Activated T-cell treated with anti-CD3 and anti-CD28 coated beads, Interleukin-2, amount 50 U/mL, for 4 hours (primary cell): ENCODE measurements around the gene NOTUM. TPM values are rescaled to one million over a fixed set of nuclear protein-coding genes. Genes with fewer than 3 reads are reported as not detected.

Experiments
- ATAC-seq, 2 donors: fragments of 200-7000 bp; cut with Tn5 transposase; one replicate each; pipeline ENCODE4 v1.10.0; 2021
- DNase-seq: peaks from one replicate; pipeline ENCODE4 v3.0.0-alpha.2; 2020
- H3K27me3 Mint-ChIP-seq: one replicate; pipeline ENCODE4 v1.8.0; 2021; ENCODE audit warnings: low read depth, mixed read lengths
- H3K36me3 Mint-ChIP-seq: one replicate; pipeline ENCODE4 v1.8.0; 2022; ENCODE audit warnings: mixed read lengths; ENCODE audit not compliant: insufficient read depth
- H3K4me1 Mint-ChIP-seq: one replicate; pipeline ENCODE4 v1.8.0; 2021; ENCODE audit warnings: low read depth, mixed read lengths
- H3K4me3 Mint-ChIP-seq: one replicate; pipeline ENCODE4 v1.8.0; 2021; ENCODE audit warnings: mild to moderate bottlenecking, moderate library complexity, mixed read lengths
- H3K9me3 Mint-ChIP-seq: one replicate; pipeline ENCODE4 v1.8.0; 2021; ENCODE audit warnings: mixed read lengths
- total RNA-seq, 3 donors: library from RNA; stranded (reverse); gene quantifications; one replicate each; pipeline ENCODE4 v1.2.1, GENCODE V29; 2021

NOTUM gene
- total RNA-seq, 3 donors from 2014 or later: 0.40 to 0.56 (median 0.41) TPM

DNA sequence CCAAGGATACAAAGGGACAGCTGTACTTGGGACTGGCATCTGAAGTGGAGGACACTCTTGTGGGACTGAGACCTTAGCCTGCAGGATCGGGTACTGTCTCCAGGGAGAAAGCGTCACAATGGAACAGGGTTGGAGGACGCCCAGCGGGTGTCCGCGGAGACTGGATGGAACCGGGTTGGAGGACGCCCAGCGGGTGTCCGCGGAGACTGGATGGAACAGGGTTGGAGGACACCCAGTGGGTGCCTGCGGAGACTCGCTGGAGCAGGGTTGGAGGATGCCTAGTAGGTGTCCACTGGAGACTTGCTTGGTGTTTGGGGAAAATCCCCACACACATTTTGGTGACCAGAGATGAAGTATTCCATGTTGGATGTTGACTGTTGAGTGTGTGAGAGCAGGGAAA lies 13.8 kb downstream of the NOTUM start, which contains the start of gene MYADML2:
Gene MYADML2 (minus strand): TSS at position 45 of the 400 bp plus-strand sequence. CDS start 5,492 bp downstream, outside the sequence.
- H3K9me3 Mint-ChIP-seq: no peaks in the 10 kb centered on the region
- H3K27me3 Mint-ChIP-seq: no peaks in the 10 kb centered on the region
- DNase-seq (no peak), ATAC-seq (no peak)
- no peaks in the 10 kb centered on the region for H3K36me3 Mint-ChIP-seq
- no peaks in the 10 kb centered on the region for H3K4me1 Mint-ChIP-seq
- H3K4me3 Mint-ChIP-seq: no peak within 1 kb of the TSS

DNA sequence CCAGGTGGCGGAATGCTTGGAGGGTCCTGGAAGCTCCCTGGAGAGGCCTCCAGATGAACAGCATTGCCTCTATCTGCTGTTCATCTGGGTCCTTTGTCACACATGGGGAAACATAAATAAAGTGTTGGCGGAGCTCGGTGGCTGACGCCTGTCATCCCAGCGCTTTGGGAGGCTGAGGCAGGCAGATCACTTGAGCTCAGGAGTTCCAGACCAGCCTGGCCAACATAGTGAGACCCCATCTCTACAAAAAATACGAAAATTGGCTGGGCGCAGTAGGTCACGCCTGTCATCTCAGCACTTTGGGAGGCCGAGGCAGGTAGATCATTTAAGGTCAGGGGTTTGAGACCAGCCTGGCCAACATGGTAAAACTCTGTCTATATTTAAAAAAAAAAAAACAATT lies 16.1 kb downstream of the NOTUM start:
- no peaks in the 10 kb centered on the region for H3K36me3 Mint-ChIP-seq
- H3K4me3 Mint-ChIP-seq: no peak overlapping the region
- DNase-seq (no peak), ATAC-seq (no peak)
- no peaks in the 10 kb centered on the region for H3K4me1 Mint-ChIP-seq
- H3K27me3 Mint-ChIP-seq: peaks cover 2% of the 10 kb centered on the region
- no peaks in the 10 kb centered on the region for H3K9me3 Mint-ChIP-seq

DNA sequence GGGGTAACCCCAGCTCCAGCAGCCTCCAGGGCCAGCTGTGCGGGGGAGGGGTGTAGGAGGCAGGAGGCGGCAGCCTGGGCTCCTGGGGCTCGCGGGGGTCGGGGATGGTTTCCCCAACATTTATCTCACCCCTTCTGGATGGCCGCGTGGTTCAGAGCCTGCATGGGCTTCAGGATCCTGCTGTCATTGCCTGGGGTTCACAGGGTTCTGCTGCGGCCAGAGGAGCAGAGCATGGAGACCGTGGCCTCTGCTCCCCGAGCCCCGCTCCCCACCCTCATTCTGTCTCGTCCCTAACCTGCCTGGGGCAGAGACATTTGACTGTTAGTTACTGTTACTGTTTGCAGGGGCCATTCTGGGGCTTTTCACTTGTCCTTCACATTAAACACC lies 18.8 kb downstream of the NOTUM start:
- Mint-ChIP-seq H3K9me3 (no peaks in the 10 kb centered on the region), H3K4me3 (no peak overlapping the region), H3K27me3 (peaks cover 2% of the 10 kb centered on the region), H3K36me3 (no peaks in the 10 kb centered on the region), H3K4me1 (peaks cover 5% of the 10 kb centered on the region)
- DNase-seq (no peak), ATAC-seq (no peak)

DNA sequence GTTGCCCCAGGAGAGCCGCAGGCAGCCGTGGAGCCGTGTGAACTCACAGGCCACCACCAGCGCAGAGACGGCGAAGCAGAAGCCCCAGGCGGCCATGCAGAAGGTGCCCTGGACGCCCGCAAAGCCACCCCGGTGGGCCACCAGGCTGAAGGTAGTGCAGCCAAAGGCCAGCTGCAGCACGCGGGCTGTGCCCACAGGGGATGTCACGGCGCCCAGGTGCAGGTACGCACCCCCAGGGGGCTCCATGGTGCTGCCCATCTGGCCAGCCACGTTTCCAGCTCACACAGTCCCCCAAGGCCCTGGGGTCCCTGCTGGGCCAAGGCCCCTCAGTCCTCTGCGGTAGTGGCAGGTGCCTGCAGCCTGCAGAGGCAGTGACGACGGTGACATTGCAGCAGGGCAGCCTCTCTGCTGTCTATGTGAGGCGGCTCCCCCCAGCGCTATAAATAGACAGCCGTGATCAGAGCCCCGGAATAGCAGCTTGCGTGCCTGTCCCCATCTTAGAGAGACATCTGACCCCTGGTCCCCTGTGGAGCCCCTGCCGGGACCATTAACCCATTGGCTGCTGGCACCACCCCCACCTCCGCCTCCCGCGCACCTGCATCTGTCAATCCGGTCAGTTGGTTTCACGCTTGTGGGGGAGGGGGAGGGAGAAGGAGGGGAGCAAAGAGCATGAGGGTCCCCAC lies 19.4 kb downstream of the NOTUM start:
- DNase-seq: peak; percentile 3
- no peak for ATAC-seq
- Mint-ChIP-seq H3K4me1 (peaks cover 6% of the 10 kb centered on the region), H3K36me3 (no peaks in the 10 kb centered on the region), H3K27me3 (peaks cover 2% of the 10 kb centered on the region), H3K9me3 (no peaks in the 10 kb centered on the region), H3K4me3 (no peak overlapping the region)

DNA sequence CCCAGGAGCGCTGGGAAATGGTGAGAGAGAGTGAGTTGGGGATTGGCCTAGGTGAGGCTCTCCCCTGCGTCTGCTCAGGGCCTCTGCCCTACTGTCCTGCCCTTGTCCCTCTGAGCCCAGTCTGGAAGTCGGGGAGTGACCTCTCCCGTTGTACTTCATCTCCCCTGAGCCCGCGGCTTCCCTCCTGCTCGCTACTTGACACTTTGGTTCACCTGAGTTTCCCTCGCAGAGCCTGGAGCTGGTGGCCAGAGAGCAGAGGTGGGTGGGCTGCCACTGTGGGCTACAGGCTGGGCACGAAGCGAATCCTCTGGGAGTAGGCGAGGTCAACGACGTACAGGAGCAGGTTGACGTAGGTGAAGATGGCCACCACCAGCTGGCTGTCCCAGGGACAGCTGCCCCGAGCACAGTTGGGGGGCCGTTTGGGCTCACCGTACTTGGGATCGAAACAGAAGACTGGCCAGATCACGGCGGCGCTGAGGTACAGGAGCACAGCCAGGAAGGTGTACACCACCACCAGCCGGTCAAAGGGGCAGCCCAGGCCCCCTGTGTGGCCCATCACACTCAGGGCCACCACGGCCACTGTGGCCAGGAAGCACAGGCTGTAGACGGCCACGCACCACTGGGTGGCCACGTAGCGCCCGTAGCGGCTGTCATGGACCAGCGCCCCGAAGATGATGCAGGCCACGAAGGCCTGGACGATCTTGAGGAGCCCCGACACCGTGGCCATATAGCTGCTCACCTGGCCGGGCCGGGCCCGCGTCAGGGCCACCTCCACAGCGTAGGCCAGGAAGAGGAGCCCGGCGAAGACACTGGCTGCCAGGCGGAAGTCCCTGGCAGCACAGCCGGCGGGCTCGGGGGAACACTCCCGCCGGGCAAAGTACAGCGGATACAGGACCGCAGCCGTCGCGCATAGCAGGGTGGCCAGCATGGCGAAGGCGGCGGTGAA lies 20.2 kb downstream of the NOTUM start:
- H3K27me3 Mint-ChIP-seq: peaks cover 2% of the 10 kb centered on the region
- DNase-seq: no peak
- peaks cover 3% of the 10 kb centered on the region for H3K36me3 Mint-ChIP-seq
- no peaks in the 10 kb centered on the region for H3K9me3 Mint-ChIP-seq
- peaks cover 9% of the 10 kb centered on the region for H3K4me1 Mint-ChIP-seq
- H3K4me3 Mint-ChIP-seq: no peak overlapping the region
- no peak for ATAC-seq

DNA sequence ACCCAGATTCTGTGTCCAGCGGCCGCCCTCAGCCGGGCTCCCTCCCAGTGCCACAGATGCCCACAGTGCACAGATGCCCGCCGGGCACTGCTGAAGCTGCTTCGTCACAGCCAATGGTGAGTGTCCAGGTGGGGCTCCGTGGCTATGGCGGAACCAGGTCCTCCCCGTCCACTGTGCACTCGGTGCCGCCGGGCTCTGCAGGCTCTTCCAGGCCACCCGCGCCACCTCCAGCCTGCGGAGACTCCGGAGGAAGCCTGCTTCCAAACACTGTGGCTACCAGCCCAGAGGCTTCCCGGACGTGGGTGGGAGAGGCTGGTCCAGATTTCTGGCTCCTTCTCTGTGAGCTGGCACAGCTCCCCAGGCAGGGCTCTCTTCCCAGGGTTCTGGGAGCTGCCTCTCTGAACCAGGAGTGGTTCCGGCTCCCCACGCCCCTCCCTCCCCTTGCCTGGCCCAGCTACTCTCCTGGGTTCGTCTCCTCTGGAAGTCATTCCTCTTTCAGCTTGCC lies 21.1 kb downstream of the NOTUM start:
- Mint-ChIP-seq H3K27me3 (peaks cover 2% of the 10 kb centered on the region), H3K9me3 (no peaks in the 10 kb centered on the region), H3K4me1 (peaks cover 10% of the 10 kb centered on the region), H3K4me3 (no peak overlapping the region), H3K36me3 (peaks cover 7% of the 10 kb centered on the region)
- DNase-seq (no peak), ATAC-seq (no peak)

DNA sequence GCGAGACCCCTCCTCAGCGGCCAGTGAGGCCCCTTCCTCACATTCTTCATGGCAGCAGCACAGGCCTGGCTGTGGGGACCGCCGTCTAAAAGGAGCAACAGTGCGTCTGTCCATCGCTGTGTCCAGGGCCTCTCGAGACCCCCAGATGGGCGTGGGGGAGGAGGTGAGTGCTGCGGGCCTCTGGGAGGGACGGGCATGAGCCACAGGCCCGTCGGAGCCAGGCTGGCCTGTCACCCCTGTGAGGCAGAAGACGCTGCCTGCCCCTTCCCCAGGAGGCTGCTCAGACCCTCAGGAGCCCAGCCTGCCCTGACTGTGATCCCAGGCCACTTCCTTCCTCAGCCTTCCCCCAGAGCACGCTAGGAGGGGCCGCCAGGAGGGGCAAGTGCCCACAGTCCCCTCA lies 21.8 kb downstream of the NOTUM start:
- peaks cover 9% of the 10 kb centered on the region for H3K36me3 Mint-ChIP-seq
- DNase-seq: no peak
- no peak overlapping the region for H3K4me3 Mint-ChIP-seq
- H3K4me1 Mint-ChIP-seq: peaks cover 10% of the 10 kb centered on the region
- peaks cover 2% of the 10 kb centered on the region for H3K27me3 Mint-ChIP-seq
- no peaks in the 10 kb centered on the region for H3K9me3 Mint-ChIP-seq
- no peak for ATAC-seq

DNA sequence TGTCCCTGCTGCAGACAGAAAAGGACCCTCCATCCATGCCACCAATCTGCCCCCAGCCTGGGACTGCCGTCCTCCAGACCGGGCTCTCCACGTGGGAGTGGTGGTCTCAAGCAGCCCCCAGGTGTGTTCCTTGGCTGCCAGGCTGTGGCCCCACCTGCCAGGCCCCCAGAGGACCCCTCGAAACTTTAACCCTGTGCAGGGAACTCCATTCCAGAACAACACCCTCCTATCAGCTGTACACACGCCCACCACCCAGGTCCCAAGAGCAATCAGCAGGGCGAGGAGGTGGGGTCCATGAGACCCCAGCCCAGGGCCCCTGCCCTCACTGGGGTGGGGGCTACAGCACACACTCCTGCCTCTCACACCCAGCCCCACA lies 25.3 kb downstream of the NOTUM start:
- H3K27me3 Mint-ChIP-seq: peaks cover 11% of the 10 kb centered on the region
- H3K9me3 Mint-ChIP-seq: no peaks in the 10 kb centered on the region
- peaks cover 14% of the 10 kb centered on the region for H3K36me3 Mint-ChIP-seq
- DNase-seq (no peak), ATAC-seq (no peak)
- peaks cover 10% of the 10 kb centered on the region for H3K4me1 Mint-ChIP-seq
- H3K4me3 Mint-ChIP-seq: peak overlapping the region; percentile 87

DNA sequence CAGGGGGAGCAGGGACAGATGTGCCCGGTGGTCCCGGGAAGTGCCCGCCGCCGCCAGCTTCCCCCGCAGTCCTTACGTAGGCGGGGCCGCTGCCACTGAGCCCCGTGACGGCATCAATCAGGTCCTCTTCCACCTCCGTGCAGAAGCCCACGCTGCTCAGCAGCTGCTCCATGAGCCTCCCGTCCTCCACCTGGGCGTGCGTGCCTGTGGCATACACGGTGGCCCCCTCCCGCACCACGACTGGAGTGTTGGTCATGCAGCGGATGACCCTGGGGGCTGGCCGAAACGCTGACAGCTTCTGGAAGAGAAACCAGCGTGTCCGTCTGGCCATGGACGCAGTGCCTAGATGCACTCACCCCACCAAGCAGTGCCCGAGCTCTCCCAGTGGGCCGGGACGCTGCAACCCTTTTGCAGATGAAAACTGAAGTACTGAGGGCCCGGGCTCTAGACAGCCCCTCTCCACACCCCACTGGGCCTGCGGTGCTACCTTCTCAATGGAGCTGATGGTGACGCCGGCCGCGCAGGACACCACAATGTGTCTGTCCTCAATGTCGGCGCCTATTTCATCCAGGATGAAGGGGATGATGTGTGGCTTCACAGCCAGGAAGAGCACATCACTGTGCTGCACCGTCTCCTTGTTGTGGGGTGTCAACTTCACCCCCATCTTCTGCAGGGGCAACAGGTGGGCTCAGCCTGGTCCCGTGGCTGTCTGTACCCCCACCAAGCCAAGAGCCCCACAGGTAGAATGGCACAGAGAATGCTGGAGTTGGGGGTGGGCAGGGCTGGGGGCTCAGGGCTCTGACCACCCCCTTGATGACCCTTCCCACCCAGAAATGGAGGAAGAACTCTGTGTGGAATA lies 25.9 kb downstream of the NOTUM start:
- H3K9me3 Mint-ChIP-seq: no peaks in the 10 kb centered on the region

DNA sequence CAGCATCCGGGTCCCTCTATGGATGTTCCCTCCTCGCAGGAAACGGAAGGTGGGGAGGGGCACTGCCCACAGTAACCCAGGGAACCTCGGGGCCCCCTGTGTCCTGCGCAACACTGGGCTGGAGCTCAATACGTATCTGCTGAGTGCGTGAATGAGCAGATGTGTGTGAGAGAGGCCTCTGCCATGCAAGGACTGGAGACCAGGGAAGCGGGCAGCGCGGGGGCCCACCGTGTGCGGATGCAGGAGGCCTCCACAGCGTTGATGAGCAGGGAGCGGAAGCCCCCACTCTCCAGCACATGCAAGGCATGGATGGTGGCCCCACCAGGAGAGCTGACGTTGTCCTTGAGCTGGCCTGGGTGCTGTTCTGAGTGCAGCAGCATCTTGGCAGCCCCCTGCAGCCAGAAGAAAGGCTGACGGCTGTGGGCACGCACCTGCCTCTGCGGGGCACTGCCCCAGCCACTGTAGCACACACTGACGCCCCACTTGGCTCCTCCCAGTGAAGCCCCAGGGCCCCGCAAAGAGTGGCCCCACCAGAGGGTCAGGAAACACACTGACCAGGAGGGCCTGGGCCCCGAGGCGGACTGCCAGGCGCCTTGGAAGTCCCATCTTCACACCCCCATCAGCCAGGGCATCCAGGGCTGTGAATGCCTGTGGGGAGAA lies 26.8 kb downstream of the NOTUM start:
- DNase-seq (no peak), ATAC-seq (no peak)
- H3K9me3 Mint-ChIP-seq: no peaks in the 10 kb centered on the region
- peaks cover 15% of the 10 kb centered on the region for H3K27me3 Mint-ChIP-seq
- peaks cover 14% of the 10 kb centered on the region for H3K36me3 Mint-ChIP-seq
- H3K4me3 Mint-ChIP-seq: no peak overlapping the region
- H3K4me1 Mint-ChIP-seq: peaks cover 10% of the 10 kb centered on the region

More for the DNA sequence above, 25.9 kb downstream of the NOTUM start:
- DNase-seq: no peak
- no peak for ATAC-seq
- H3K36me3 Mint-ChIP-seq: peaks cover 14% of the 10 kb centered on the region
- peaks cover 9% of the 10 kb centered on the region for H3K27me3 Mint-ChIP-seq
- peak overlapping the region; percentile 87 for H3K4me3 Mint-ChIP-seq
- peaks cover 10% of the 10 kb centered on the region for H3K4me1 Mint-ChIP-seq

DNA sequence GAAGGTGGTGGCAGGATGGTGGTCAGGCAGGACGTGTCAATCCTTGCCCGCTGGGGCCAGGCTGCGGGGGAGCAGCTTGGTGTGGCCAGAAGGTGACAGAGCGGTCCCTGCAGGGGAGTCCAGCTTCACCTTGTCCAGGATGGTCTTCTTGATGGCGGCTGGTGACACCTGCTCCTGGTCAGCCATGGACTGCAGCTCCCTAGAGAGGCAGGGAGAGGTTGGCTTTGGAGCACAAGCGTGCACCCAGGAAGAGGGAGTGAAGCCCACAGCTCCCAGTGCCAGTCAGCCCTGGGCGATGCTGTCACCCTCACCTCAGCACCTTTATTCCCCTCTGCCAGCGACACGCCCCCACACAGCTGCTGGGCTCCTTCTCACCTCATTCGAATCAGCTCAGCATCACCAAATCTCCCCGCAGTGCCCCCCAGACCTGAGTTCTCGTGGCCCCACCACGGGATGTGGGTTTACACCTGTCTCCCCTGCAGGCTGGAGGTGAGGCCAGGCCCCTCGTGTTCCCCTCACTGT lies 27.7 kb downstream of the NOTUM start:
- H3K4me3 Mint-ChIP-seq: no peak overlapping the region
- H3K9me3 Mint-ChIP-seq: no peaks in the 10 kb centered on the region
- no peak for DNase-seq
- peaks cover 19% of the 10 kb centered on the region for H3K27me3 Mint-ChIP-seq
- no peak for ATAC-seq
- peaks cover 10% of the 10 kb centered on the region for H3K4me1 Mint-ChIP-seq
- H3K36me3 Mint-ChIP-seq: peaks cover 14% of the 10 kb centered on the region

DNA sequence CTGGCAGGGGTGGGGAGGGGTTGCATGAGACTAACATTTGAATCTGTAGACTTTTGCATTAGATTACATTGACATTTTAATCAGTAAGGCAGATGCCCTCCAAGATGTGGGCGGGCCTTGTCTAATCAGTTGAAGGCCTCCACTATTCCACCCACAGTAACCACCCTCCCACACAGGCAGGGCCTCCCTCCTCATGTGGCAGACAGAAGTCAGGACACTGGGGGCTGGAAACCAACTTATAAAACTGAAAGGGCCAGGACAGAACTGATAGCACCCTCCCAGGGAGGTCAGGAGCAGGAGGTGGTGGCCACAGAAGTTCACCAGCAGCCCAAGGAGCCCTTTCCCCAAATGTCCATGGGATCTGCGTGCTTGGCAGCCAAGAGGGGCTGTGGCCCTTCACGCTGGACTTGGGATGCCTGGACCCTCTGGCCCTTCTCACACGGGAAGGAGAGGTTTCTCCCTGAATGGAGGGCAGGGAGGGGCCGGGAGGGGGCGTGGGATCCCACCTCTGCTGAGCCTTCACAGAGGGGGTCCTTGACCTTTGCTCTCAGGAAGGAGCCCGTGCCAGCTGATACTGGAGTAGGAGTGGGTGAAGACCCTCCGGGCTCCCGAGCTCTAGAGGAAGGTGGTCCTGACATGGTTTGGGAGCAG lies 28.5 kb downstream of the NOTUM start:
- Mint-ChIP-seq H3K9me3 (no peaks in the 10 kb centered on the region), H3K36me3 (peaks cover 14% of the 10 kb centered on the region), H3K27me3 (peaks cover 19% of the 10 kb centered on the region), H3K4me3 (no peak overlapping the region), H3K4me1 (peaks cover 5% of the 10 kb centered on the region)
- ATAC-seq (no peak), DNase-seq (no peak)
